GM21447 (cell line): Measurements from ENCODE around the gene RIN3.

Experiments used
- ATAC-seq: cut with Tn5 transposase; IDR thresholded peaks from one replicate; pipeline ENCODE4 v1.9.1; 2021; ENCODE audit not compliant: unreplicated experiment

RIN3 gene

DNA sequence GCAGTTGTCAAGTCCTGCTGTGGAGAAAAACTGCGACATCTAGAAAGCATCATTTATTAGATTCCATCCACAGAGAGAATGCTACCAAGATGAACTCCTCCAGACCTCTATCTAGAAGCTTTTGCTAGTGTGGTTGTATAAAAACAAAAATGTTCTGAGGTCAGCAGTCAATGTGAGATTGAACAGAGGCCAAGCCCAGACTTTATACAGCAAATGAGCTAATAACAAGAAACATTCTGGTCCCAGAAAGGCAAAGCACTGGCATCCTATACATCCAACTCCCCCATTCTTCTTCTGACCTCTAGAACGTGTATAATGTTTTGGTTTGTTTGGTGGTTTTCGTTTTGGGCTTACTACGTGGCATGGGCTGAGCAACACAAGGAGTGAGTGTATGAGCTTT, 26.7 kb upstream of the RIN3 start:
- no peak for ATAC-seq

GRCh38 chr14:92487513-92488133, 26.0 kb upstream of the RIN3 start:
- ATAC-seq: no peak

DNA sequence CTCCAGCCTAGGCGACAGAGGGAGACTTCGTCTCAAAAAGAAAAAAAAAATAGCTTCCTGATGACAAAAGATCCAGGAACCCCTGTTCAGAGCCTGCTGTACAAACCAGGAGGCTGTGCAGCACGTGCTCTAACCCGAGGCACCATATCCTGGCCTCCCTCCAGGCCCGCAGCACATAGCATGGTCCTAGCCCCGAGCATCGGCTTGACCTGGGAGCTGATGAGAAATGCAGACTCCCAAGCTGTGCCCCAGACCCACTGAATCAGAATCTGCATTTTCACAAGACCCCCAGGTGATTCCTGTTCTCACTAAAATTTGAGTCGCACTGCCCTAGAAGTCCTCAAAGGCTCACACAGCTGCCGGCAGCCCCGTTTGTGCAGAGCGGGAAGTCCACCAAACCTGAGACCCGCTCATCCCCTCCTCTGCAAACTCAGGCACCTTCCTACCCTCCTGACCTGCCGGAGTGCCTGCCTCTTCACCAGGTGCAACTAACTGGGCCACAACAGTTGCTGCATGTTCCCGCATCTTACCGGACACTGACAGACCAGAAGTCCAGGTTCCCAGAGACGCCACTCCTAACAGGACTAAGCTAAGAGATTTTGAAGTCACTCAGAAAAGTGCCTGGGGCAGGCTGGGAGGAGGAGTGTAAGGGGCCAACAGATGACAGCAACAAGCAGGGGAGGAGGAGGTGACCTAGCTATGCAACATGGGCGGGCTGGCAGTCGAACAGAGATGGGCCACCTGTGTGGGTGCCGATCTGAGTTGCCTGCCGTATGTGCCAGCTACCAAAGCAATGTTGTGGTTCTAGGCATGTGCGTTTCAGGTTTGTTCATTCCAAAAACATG, 24.0 kb upstream of the RIN3 start:
- ATAC-seq: no peak

DNA sequence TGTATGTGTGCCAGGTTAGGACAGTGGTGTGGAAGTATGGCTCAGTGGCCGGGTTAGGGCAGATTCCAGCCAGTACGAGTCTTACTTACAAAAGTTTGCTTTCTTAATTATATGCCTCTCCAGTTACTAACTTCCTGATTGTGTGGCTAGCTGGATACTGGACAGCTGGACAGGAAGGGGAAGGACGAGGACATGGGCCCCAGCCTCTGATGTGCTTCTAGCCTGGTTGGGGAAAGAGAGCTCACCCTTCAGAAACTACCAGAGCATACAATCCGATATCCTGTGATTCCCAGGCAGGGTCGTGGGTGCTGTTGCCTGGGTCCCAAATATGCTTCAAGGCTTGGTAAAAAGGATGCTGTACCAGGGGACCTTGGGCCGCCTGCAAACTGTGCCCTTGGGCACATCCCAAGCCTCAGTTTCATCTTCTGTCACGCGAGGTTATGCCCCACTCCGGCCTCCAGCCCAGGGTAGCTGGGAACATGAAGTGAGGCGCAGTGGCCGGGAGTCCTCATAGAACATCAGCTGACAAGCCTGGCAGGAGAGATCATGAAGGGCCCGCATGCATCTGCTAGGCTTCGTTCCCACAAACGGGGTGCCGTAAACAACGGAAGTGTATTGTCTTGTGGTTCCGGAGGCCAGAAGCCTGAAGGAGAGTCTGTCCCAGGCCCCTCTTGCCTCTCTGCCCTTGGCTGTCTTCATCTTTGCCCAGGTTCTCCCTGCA, 23.2 kb upstream of the RIN3 start:
- no peak for ATAC-seq

DNA sequence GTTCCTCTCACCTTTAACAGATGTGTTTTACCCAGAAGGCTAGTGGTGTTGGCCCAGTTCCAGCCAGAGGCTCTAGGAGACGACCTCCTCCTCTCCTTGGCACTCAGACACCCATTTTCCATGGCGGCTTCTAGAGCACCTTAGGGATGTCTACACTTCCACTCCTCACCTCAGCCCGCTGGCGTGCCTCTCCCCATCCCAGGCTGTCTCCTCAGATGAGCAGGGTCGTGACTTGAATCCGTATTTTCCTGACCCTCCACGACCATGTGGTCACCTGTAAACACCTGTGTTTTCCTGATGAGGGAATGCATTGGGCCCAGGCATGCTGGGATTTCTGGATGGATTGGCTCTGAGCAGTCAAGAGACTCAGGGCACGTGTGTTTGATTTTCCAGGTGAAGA, 21.8 kb upstream of the RIN3 start:
- ATAC-seq: no peak

- no peak for ATAC-seq
Measured at GRCh38 chr14:92492258-92492657, 21.3 kb upstream of the RIN3 start.

DNA sequence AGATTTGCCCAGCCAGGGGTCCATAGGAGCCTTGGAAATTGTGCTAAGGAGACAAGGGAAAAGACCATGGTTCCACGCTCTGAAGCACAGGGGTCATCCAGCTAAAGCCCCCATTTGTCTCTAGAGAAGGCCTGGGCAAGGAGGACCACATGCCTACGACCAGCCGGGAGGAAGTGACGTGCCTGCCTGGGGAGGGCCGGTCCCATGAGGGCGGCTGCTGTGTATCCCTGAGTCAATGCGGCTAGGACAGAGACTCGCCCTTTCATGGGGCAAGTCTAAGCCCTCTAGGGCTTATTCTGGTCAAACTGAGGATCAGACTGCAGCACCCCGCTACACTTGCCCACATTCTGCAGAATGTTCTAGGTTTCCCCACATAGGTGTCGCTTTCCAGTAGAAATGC, 20.6 kb upstream of the RIN3 start:
- ATAC-seq: no peak

- ATAC-seq: no peak
Measured at GRCh38 chr14:92493492-92493891, 20.1 kb upstream of the RIN3 start.

DNA sequence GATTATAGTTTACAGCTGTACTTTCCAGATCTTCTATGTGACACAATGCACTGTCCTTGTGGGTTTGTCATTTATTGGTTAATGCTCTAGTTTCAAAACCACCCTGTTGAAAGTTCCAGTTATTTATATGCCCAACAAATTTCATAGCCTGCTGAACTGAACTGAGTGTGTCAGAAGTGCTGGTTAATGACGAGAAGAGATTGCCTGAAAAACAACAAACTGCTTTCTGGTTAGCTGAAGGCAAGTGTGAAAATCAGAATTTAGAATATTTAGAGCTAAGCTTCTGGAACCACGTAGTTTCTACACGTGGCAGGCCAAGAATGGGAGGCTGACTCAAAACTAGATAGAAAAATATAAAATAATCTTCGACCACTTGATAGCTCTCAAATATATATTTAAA, 19.1 kb upstream of the RIN3 start:
- ATAC-seq: peak; percentile 51

- ATAC-seq: no peak
Measured at GRCh38 chr14:92495027-92495426, 18.6 kb upstream of the RIN3 start.

- no peak for ATAC-seq
Measured at GRCh38 chr14:92496191-92496857, 17.3 kb upstream of the RIN3 start.

DNA sequence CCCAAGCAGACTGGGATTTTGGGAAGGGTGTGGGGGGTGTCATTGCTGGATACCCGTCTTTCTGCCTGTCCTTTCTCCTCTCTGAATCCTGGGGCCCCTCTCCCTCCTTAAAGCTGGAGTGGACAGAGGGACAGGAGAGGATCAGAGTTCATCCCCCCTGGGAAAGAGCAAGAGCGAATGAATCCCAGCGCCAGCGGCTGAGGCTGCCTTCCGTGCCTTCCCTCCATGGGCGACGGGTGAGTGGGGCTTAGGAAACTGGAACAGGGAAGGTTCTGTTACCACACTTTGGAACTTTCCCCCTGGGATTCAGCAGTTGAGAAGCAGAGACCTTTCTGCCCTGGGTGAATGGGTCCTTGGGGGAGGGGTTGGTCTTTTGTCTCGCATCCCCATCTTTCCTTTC, 16.2 kb upstream of the RIN3 start:
- ATAC-seq: no peak

- no peak for ATAC-seq
Measured at GRCh38 chr14:92499234-92499633, 14.3 kb upstream of the RIN3 start.

DNA sequence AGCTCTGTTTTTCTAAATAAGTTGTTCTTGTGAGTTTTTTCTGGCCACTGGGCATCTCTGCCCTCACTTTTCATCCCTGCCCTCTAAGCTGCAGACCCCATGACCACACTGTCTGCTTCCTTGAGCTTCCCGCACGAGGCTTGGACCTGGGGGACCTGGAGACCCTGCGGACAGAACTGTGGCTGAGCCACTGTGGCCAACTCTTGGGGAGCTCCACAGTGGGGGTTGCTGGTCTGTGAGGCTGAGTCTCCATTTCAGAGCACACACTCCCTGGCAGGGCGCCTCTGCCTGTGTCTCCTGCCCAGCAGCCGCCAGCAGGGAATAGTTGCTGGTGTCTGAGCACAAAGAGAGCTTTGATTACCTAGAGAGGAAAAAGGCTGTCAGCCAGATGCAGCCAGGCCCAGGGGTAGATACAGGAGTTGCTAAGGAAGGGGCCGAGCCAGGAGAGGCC, 13.1 kb upstream of the RIN3 start:
- ATAC-seq: no peak

GRCh38 chr14:92501891-92502351, 11.7 kb upstream of the RIN3 start:
- ATAC-seq: no peak

DNA sequence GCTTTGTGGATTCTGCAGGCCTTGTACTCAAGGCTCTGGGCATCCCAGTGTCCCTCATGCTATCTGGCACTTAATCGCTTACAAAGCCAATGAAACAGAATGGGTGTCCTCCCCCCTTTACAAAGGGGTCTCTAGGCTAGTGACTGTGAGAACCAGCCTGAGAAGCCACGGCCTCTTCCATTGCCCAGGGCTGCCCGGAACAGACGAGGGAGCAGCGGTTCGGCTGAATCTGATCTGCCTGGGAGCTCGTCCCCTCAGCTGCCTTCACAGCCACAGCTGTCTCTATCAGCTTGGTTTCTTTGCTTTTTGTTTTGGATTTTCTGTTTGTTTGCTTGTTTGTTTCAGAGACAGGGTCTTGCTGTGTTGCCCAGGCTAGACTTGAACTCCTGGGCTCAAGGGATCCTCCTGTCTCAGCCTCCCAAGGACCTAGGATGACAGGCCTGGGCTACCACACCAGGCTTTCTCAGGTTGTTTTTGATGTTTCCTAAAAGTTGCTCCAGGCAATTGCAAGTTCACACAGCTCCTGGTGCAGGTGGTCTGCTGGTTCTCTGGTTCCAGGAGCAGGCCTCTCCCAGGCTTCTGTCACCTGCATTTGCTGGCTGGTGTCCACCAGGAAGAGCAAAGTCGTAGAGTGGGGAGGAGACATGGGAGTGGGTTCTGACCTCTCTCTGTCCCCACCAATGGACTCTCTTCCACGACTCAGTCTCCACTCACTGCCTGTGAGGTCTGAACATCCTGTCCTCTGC, 10.9 kb upstream of the RIN3 start:
- no peak for ATAC-seq

- ATAC-seq: no peak
Measured at GRCh38 chr14:92503756-92504491, 9.7 kb upstream of the RIN3 start.

DNA sequence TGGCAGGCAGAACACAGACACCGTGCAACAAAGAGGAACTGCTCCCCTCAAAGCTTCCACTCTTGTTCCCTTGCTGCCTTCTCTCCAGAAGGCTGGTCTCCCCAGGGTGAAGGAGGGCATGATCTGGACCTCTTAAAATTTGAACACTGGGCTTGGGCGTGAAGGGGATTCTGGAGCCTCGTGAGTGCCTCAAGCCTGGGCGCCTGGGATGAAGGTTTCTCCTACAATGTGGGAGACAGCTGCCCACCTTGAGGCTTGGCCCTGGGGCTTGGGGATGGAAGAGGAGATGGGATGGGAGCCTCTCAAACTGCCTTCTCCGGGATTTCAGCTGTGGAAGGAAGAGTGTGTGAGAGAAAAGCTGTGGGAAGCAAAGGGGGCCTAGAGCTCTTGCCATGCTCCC, 7.8 kb upstream of the RIN3 start:
- no peak for ATAC-seq

DNA sequence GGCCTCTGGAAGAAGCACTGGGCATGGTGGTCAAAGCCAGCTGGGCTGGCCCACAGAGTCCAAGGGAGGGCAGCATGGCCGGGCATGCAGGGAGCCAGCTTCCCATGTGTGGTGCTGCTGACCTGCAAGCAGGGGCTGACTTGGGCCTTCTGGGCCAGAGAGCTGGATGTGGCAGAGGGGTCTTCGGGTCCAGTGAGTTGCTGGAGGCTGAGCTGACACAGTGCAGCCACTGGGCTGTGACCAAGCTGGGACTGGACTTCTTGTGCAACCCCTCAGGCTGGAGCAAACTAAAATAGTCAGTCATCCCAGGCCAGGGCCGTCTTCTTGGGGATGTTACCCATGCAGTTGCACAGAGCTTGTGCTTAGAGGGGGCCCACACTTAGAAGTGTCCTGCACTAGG, 7.3 kb upstream of the RIN3 start:
- no peak for ATAC-seq

- ATAC-seq: peak; percentile 62
Measured at GRCh38 chr14:92507174-92507768, 6.3 kb upstream of the RIN3 start.
